Body of pancreas (tissue), 4 donors: Measurements from ENCODE around the gene AJAP1. TPM values are rescaled to one million over a fixed set of nuclear protein-coding genes. Genes with fewer than 3 reads are reported as not detected.

Source experiments
- ATAC-seq: fragments of 150-250 bp; one replicate; pipeline ENCODE4 v1.9.1; 2016
- DNase-seq, 4 donors: peaks; one replicate each; pipeline ENCODE4 v3.0.0-alpha.2; 2019
- H3K27ac ChIP-seq, 4 donors: fragments of 200-600 bp; sonication (generic); 1 replicate in 3 of 4; 2 replicates in 1 of 4; pipeline versions ENCODE4 v1.5.1 to v1.6.1; 2016 to 2019; ENCODE audit warnings: mild to moderate bottlenecking in 1 of 4, mixed read lengths in 1 of 4, moderate library complexity in 1 of 4
- H3K27me3 ChIP-seq, 2 donors: fragments of 200-600 bp; sonication (generic); one replicate each; pipeline ENCODE4 v1.6.0; 2016; ENCODE audit warnings: mild to moderate bottlenecking in 1 of 2
- H3K36me3 ChIP-seq, 2 donors: fragments of 200-600 bp; sonication (generic); replicated peaks in 1 of 2; 2 replicates each; pipeline ENCODE4 v1.5.1; 2016; ENCODE audit warnings: low read depth in 2 of 2; ENCODE audit not compliant: insufficient read depth in 1 of 2
- H3K4me1 ChIP-seq: fragments of 200-600 bp; sonication (generic); one replicate; pipeline ENCODE4 v1.6.0; 2016
- H3K4me3 ChIP-seq, 2 donors: fragments of 200-600 bp; sonication (generic); 1 replicate in 1 of 2; 2 replicates in 1 of 2; pipeline ENCODE4 v1.5.1; 2016 to 2019
- H3K9me3 ChIP-seq, 3 donors: fragments of 200-600 bp; sonication (generic); 1 replicate in 2 of 3; 2 replicates in 1 of 3; pipeline ENCODE4 v1.5.1; 2016
- POLR2A ChIP-seq, 3 donors: fragments of 450-650 bp; IDR thresholded peaks; one replicate each; pipeline ENCODE4 v1.6.1; 2016; ENCODE audit warnings: antibody characterized with exemption in 3 of 3, mild to moderate bottlenecking in 2 of 3
- WGBS, 2 donors: methylation state at CpG; one replicate each; pipeline ENCODE4 v1.1.5; 2017; 5-methylcytosine and 5-hydroxymethylcytosine counted together
- intact Hi-C: fragments of 100-400 bp; cut with DNase I; formaldehyde crosslinking; loops from one replicate; pipeline ENCODE4 v1.15.1; 2023
- total RNA-seq, 2 donors: library from RNA; depleted of rRNA; stranded (reverse); fragments of >200 nt; gene quantifications; one replicate each; pipeline ENCODE4 v1.1.0, GENCODE V29; 2016
- TF ChIP-seq, protein P1 (sequence below), 7 experiments: fragments of 450-650 bp in 4 of 7; fragments of 200-600 bp in 3 of 7; sonication (generic) in 3 of 7; IDR thresholded peaks; one replicate each; pipeline ENCODE4 v1.5.1; 2016 to 2019; ENCODE audit warnings: antibody characterized with exemption in 7 of 7

The AJAP1 gene
- total RNA-seq, 2 donors from 2014 or later = 0.66 to 2.9 TPM

DNA sequence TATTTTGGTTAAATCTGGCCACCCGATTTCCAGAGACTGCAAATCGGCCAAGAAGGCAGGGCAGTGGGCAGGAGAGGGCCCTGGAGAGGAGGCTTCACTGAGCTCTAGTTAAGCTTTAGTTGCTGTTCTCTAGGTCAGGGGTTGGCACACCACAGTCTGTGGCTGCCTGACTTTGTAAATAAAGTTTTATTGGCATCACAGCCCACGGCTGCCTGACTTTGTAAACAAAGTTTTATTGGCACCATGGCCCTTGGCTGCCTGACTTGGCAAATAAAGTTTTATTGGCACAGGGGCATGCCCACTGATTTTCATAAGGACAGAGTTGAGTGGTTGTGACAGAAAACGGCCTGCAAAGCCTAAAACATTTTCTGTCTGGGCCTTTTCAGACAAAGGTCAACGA lies 19.7 kb downstream of the AJAP1 start:
- Histone ChIP-seq H3K4me1 (no peaks in the 10 kb centered on the region), H3K27me3 (no peaks in the 10 kb centered on the region), H3K4me3 (no peak overlapping the region), H3K36me3 (no peaks in the 10 kb centered on the region), H3K9me3 (peaks cover 0 to 7% (median 0%) of the 10 kb centered on the region in 3 donors), H3K27ac (no peak overlapping the region)
- 64 to 73% methylated on average over 5 of the region's 5 CpGs for WGBS, 2 donors
- DNase-seq (no peak), ATAC-seq (no peak)
- TF ChIP-seq, protein P1, sequence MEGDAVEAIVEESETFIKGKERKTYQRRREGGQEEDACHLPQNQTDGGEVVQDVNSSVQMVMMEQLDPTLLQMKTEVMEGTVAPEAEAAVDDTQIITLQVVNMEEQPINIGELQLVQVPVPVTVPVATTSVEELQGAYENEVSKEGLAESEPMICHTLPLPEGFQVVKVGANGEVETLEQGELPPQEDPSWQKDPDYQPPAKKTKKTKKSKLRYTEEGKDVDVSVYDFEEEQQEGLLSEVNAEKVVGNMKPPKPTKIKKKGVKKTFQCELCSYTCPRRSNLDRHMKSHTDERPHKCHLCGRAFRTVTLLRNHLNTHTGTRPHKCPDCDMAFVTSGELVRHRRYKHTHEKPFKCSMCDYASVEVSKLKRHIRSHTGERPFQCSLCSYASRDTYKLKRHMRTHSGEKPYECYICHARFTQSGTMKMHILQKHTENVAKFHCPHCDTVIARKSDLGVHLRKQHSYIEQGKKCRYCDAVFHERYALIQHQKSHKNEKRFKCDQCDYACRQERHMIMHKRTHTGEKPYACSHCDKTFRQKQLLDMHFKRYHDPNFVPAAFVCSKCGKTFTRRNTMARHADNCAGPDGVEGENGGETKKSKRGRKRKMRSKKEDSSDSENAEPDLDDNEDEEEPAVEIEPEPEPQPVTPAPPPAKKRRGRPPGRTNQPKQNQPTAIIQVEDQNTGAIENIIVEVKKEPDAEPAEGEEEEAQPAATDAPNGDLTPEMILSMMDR (IDR thresholded peaks at IDR 0.05) = no peak
- TF ChIP-seq POLR2A (IDR thresholded peaks at IDR 0.05) = no peak
- intact Hi-C loops = no loop called here

DNA sequence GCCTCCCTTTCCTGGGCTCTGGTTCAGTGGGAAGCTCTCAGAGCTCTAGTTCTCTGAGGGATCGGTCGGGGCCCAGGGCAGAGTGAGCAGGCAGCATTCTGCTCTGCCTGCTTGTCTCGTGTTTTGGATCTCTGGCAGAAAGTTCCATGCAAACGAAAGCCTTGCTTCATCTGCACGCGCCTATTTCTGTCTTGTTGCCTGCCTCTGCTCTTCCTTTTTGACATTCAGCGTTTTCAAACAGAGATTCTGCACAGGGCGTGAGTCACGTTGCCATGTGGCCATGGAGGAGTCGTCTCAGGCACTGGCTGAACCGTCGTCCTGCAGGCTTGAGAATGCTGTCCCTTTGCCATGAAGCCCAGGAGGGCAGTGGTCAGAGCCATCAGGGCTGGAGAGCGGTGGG lies 20.3 kb downstream of the AJAP1 start:
- DNase-seq (no peak), ATAC-seq (no peak)
- 83 to 85% methylated on average over 13 of the region's 13 CpGs for WGBS, 2 donors
- Histone ChIP-seq H3K9me3 (peaks cover 0 to 7% (median 0%) of the 10 kb centered on the region in 3 donors), H3K36me3 (no peaks in the 10 kb centered on the region), H3K4me3 (no peak overlapping the region), H3K27me3 (no peaks in the 10 kb centered on the region), H3K27ac (no peak overlapping the region), H3K4me1 (no peaks in the 10 kb centered on the region)
- no peak for TF ChIP-seq POLR2A (IDR thresholded peaks at IDR 0.05)
- TF ChIP-seq, protein P1 (IDR thresholded peaks at IDR 0.05) = no peak
- intact Hi-C loops = no loop called here

DNA sequence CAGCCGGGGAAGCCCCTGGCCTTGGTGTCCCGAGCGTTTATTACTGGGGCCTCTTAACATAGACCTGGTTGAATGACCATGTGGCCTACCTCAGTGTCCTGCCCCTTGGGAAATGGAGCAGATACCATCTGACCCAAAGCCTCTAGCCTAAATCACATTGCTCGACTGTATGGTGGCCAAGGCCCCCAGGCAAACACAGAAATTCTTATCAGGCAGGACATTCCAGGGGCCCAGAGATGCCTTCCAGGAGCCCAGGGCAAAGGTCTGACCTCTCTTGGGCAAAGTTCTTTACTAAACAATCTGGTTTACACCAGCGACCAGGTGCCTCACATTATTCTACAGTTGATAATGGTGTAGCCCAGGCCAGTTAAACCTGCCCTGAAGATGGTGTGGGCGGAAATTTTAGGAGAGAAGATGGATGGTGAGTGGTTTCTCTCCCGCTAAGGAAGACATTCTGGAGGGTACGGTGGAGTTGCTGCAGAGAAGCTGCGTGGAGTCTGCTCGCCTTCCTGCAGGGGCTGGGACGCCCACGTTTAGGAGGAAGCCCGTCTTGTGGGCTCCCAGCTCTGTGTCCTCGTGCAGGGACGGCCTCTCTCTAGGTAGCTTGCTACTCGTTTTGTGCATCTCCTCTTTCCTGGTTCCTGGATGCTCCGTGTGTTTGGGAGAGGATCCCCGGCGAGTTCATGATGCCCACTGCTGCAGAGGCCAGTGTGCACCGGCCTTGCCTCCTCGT lies 21.2 kb downstream of the AJAP1 start:
- Histone ChIP-seq H3K4me1 (no peaks in the 10 kb centered on the region), H3K27ac (no peak overlapping the region), H3K27me3 (no peaks in the 10 kb centered on the region), H3K4me3 (no peak overlapping the region), H3K36me3 (no peaks in the 10 kb centered on the region), H3K9me3 (peaks cover 0 to 13% (median 0%) of the 10 kb centered on the region in 3 donors)
- 69 to 71% methylated on average over 19 to 21 of the region's 21 CpGs for WGBS, 2 donors
- ATAC-seq (no peak), DNase-seq (no peak)
- no peak for TF ChIP-seq POLR2A (IDR thresholded peaks at IDR 0.05)
- TF ChIP-seq, protein P1 (IDR thresholded peaks at IDR 0.05) = no peak
- intact Hi-C loops = no loop called here

DNA sequence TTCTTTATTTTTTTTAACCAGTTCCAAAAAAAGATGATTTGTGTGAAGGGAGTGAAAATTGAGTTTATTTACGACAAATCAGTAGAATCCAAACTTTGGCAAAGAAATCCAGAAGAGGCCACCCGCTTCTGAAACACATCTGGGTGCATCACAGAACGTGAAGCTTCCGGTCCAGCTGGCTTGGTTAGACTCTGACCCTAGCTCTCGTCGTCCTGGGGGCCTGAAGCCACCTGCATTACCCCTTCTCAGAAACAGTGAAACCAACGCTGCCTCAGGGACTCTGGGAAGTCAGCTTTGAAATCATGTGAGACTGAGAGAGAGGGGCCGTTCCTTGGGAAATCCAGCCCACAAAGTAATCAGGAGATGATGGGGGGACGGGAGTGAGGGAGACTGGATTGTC lies 21.8 kb downstream of the AJAP1 start:
- Histone ChIP-seq H3K4me3 (no peak overlapping the region), H3K9me3 (peaks cover 0 to 13% (median 0%) of the 10 kb centered on the region in 3 donors), H3K4me1 (no peaks in the 10 kb centered on the region), H3K36me3 (no peaks in the 10 kb centered on the region), H3K27me3 (no peaks in the 10 kb centered on the region), H3K27ac (no peak overlapping the region)
- intact Hi-C loops = no loop called here
- WGBS, 2 donors = 57 to 59% methylated on average over 9 of the region's 9 CpGs
- DNase-seq (no peak), ATAC-seq (no peak)
- no peak for TF ChIP-seq POLR2A (IDR thresholded peaks at IDR 0.05)
- TF ChIP-seq, protein P1 (IDR thresholded peaks at IDR 0.05) = no peak

DNA sequence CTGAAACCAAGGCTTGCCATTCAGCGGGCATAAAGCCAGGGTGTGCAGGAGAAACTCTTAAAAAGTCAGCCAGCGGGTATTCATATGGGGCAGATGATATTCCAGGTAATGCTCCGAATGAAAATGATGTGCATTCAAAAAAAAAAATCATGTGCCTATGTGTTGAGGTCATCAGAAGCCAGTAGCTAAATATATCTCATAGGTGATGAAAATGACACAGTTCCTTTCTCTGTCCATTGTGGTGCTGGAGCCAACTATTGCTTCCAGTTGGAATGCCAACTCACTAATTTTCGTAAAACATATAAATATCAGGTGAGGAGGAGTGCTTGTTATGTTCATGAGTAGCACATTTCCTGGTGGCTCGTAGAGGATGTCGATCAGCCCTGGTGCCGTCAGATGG lies 23.2 kb downstream of the AJAP1 start:
- no peak for ATAC-seq

More for the DNA sequence above, 23.2 kb downstream of the AJAP1 start:
- 61 to 75% methylated on average over 7 of the region's 7 CpGs for WGBS, 2 donors
- Histone ChIP-seq H3K9me3 (peaks cover 0 to 13% (median 0%) of the 10 kb centered on the region in 3 donors), H3K4me1 (no peaks in the 10 kb centered on the region), H3K27me3 (no peaks in the 10 kb centered on the region), H3K27ac (no peak overlapping the region), H3K4me3 (no peak overlapping the region), H3K36me3 (no peaks in the 10 kb centered on the region)
- no peak for DNase-seq
- TF ChIP-seq, protein P1 (IDR thresholded peaks at IDR 0.05) = no peak
- TF ChIP-seq POLR2A (IDR thresholded peaks at IDR 0.05) = no peak
- intact Hi-C loops = no loop called here
